Hepatocyte (in vitro differentiated cells): ENCODE measurements around the gene FSCN2. TPM values are rescaled to one million over a fixed set of nuclear protein-coding genes. Genes with fewer than 3 reads are reported as not detected.
A peak's percentile ranks its signal among the peaks of the same experiment; 100 is the strongest.

Experiments used
- DNase-seq: peaks from one replicate; pipeline ENCODE4 v3.0.0-alpha.2; 2016; ENCODE audit warnings: low spot score
- H2AFZ ChIP-seq: fragments of 200-600 bp; sonication (generic); 2 replicates; pipeline ENCODE4 v1.6.0; 2016; ENCODE audit warnings: antibody characterized with exemption, mild to moderate bottlenecking
- H3K27ac ChIP-seq: fragments of 200-600 bp; sonication (generic); 2 replicates; pipeline ENCODE4 v1.5.1; 2016; ENCODE audit warnings: mild to moderate bottlenecking
- H3K27me3 ChIP-seq: fragments of 200-600 bp; sonication (generic); 2 replicates; pipeline ENCODE4 v1.6.1; 2016
- H3K36me3 ChIP-seq: fragments of 200-600 bp; sonication (generic); replicated peaks from 2 replicates; pipeline ENCODE4 v1.5.1; 2016; ENCODE audit warnings: low read depth; ENCODE audit not compliant: insufficient read depth
- H3K4me1 ChIP-seq: fragments of 200-600 bp; sonication (generic); 2 replicates; pipeline ENCODE4 v1.5.1; 2016; ENCODE audit warnings: mild to moderate bottlenecking, moderate library complexity; ENCODE audit not compliant: insufficient read depth
- H3K4me2 ChIP-seq: fragments of 200-600 bp; sonication (generic); 2 replicates; pipeline ENCODE4 v1.6.0; 2016
- H3K4me3 ChIP-seq: fragments of 200-600 bp; sonication (generic); 2 replicates; pipeline ENCODE4 v1.5.1; 2016; ENCODE audit warnings: mild to moderate bottlenecking
- H3K79me2 ChIP-seq: fragments of 200-600 bp; sonication (generic); 2 replicates; pipeline ENCODE4 v1.6.0; 2017; ENCODE audit warnings: mild to moderate bottlenecking
- H3K9me2 ChIP-seq: fragments of 200-600 bp; sonication (generic); replicated peaks from 2 replicates; pipeline ENCODE4 v1.6.0; 2017; ENCODE audit warnings: mild to moderate bottlenecking; ENCODE audit not compliant: insufficient read depth
- H3K9me3 ChIP-seq: fragments of 200-600 bp; sonication (generic); 2 replicates; pipeline ENCODE4 v1.5.1; 2016; ENCODE audit warnings: low read depth, mild to moderate bottlenecking
- H4K20me1 ChIP-seq: fragments of 200-600 bp; sonication (generic); 2 replicates; pipeline ENCODE4 v1.6.0; 2016; ENCODE audit warnings: mild to moderate bottlenecking; ENCODE audit not compliant: insufficient read depth, poor library complexity, severe bottlenecking
- CTCF ChIP-seq: fragments of 200-600 bp; sonication (generic); IDR thresholded peaks from 2 replicates; pipeline ENCODE4 v1.5.1; 2016; ENCODE audit warnings: antibody characterized with exemption, mild to moderate bottlenecking; ENCODE audit not compliant: poor library complexity
- EZH2 ChIP-seq: fragments of 200-600 bp; sonication (generic); IDR thresholded peaks from 2 replicates; pipeline ENCODE4 v1.6.1; 2016; ENCODE audit warnings: antibody characterized with exemption, mild to moderate bottlenecking, borderline replicate concordance
- EZH2phosphoT487 ChIP-seq: fragments of 200-600 bp; sonication (generic); IDR thresholded peaks from one replicate; pipeline ENCODE4 v1.6.1; 2018; ENCODE audit warnings: antibody characterized with exemption, mild to moderate bottlenecking, low read depth, moderate library complexity; ENCODE audit not compliant: unreplicated experiment, severe bottlenecking
- WGBS: methylation state at CpG from one replicate; pipeline ENCODE4 v1.1.6; 2016; ENCODE audit warnings: low lambda C conversion rate; ENCODE audit errors: missing lambda C conversion rate; 5-methylcytosine and 5-hydroxymethylcytosine counted together
- polyA plus RNA-seq: library from polyadenylated mRNA; unstranded; fragments of >200 nt; fragmentation: Nextera tagmentation; extraction: Ambion mirVana; gene quantifications from 2 replicates; pipeline ENCODE4 v1.2.1, GENCODE V29; 2016
- total RNA-seq: library from RNA; depleted of rRNA; stranded (reverse); fragments of >200 nt; gene quantifications from 2 replicates; pipeline ENCODE4 v1.2.3, GENCODE V29; 2014

FSCN2 gene
- total and polyA plus RNA-seq, 2 experiments from 2014 or later: 0.40 to 3.7 TPM

GRCh38 chr17:81579821-81580321 lies 51.7 kb downstream of the FSCN2 start:
- 88% methylated on average over 10 of the region's 10 CpGs for WGBS
- Histone ChIP-seq H3K27me3 (no peaks in the 10 kb centered on the region), H3K9me2 (no peaks in the 10 kb centered on the region), H3K4me3 (no peak overlapping the region), H3K27ac (peak overlapping the region; percentile 16), H3K4me2 (no peak overlapping the region), H4K20me1 (peaks cover 6% of the 10 kb centered on the region), H3K4me1 (peaks cover 16% of the 10 kb centered on the region), H2AFZ (no peak overlapping the region), H3K9me3 (no peaks in the 10 kb centered on the region), H3K79me2 (peaks cover 11% of the 10 kb centered on the region), H3K36me3 (no peaks in the 10 kb centered on the region)
- DNase-seq: no peak
- TF ChIP-seq EZH2 (no peak), EZH2phosphoT487 (no peak), CTCF (no peak)

GRCh38 chr17:81580481-81580880 lies 52.3 kb downstream of the FSCN2 start:
- Histone ChIP-seq H3K4me2 (no peak overlapping the region), H4K20me1 (peaks cover 6% of the 10 kb centered on the region)
- 94% methylated on average over 6 of the region's 6 CpGs for WGBS

GRCh38 chr17:81581758-81582157 lies 53.6 kb downstream of the FSCN2 start:
- Histone ChIP-seq H4K20me1 (peaks cover 6% of the 10 kb centered on the region), H3K9me3 (no peaks in the 10 kb centered on the region), H3K4me3 (no peak overlapping the region), H3K36me3 (no peaks in the 10 kb centered on the region), H3K4me1 (peaks cover 8% of the 10 kb centered on the region), H3K79me2 (peaks cover 8% of the 10 kb centered on the region), H3K4me2 (no peak overlapping the region), H2AFZ (no peak overlapping the region), H3K27me3 (no peaks in the 10 kb centered on the region), H3K9me2 (no peaks in the 10 kb centered on the region), H3K27ac (no peak overlapping the region)
- no peak for DNase-seq
- TF ChIP-seq CTCF: no peak
- no peak for TF ChIP-seq EZH2phosphoT487
- no peak for TF ChIP-seq EZH2
- WGBS: 94% methylated on average over 8 of the region's 8 CpGs

More at GRCh38 chr17:81580481-81580880, 52.3 kb downstream of the FSCN2 start:
- Histone ChIP-seq H2AFZ (no peak overlapping the region), H3K36me3 (no peaks in the 10 kb centered on the region), H3K4me1 (peaks cover 16% of the 10 kb centered on the region), H3K9me3 (no peaks in the 10 kb centered on the region), H3K27me3 (no peaks in the 10 kb centered on the region), H3K27ac (no peak overlapping the region), H3K79me2 (peaks cover 10% of the 10 kb centered on the region), H3K4me3 (no peak overlapping the region), H3K9me2 (no peaks in the 10 kb centered on the region)
- TF ChIP-seq EZH2phosphoT487 (no peak), EZH2 (no peak), CTCF (no peak)
- DNase-seq: no peak
